ENCODE results near the gene CD52.

The CD52 gene

GRCh38 chr1:26357121-26357602, 39.4 kb downstream of the CD52 start:
- TF ChIP-seq CTCF (IDR thresholded peaks at IDR 0.05; ENCODE audit: low read depth, low read length, missing control alignments), result no peak
- in situ Hi-C loops (cut with HindIII; ENCODE audit: low pct_ligation_motif_present, low sequenced_read_pairs), result no loop called here
- no peak overlapping the region for H3K27ac ChIP-seq
- peaks cover 19% of the 10 kb centered on the region for H3K27me3 ChIP-seq (replicated peaks)
- H3K4me3 ChIP-seq (ENCODE audit: low read depth, low read length), result no peak overlapping the region
- DNase-seq, result no peak
- no peaks in the 10 kb centered on the region for H3K36me3 ChIP-seq (replicated peaks)

- DNase-seq, result no peak
- H3K4me3 ChIP-seq (ENCODE audit: low read depth, low read length), result no peak overlapping the region
- TF ChIP-seq CTCF (IDR thresholded peaks at IDR 0.05; ENCODE audit: low read depth, low read length, missing control alignments), result no peak
- peaks cover 19% of the 10 kb centered on the region for H3K27me3 ChIP-seq (replicated peaks)
- no peak overlapping the region for H3K27ac ChIP-seq
- in situ Hi-C loops (cut with HindIII; ENCODE audit: low pct_ligation_motif_present, low sequenced_read_pairs), result no loop called here
- H3K36me3 ChIP-seq (replicated peaks), result no peaks in the 10 kb centered on the region
These were observed 40.9 kb downstream of the CD52 start for GRCh38 chr1:26358411-26359384.

GRCh38 chr1:26359981-26360806, 42.4 kb downstream of the CD52 start:
- in situ Hi-C loops (cut with HindIII; ENCODE audit: low pct_ligation_motif_present, low sequenced_read_pairs), result no loop called here
- Histone ChIP-seq H3K27me3 (replicated peaks) (peaks cover 19% of the 10 kb centered on the region), H3K4me3 (ENCODE audit: low read depth, low read length) (peak overlapping the region; percentile 31), H3K27ac (no peak overlapping the region), H3K36me3 (replicated peaks) (no peaks in the 10 kb centered on the region)
- TF ChIP-seq CTCF (IDR thresholded peaks at IDR 0.05; ENCODE audit: low read depth, low read length, missing control alignments), result no peak
- no peak for DNase-seq

- Histone ChIP-seq H3K27ac (no peak overlapping the region), H3K27me3 (replicated peaks) (peaks cover 19% of the 10 kb centered on the region), H3K36me3 (replicated peaks) (no peaks in the 10 kb centered on the region), H3K4me3 (ENCODE audit: low read depth, low read length) (peak overlapping the region; percentile 31)
- no peak for TF ChIP-seq CTCF (IDR thresholded peaks at IDR 0.05; ENCODE audit: low read depth, low read length, missing control alignments)
- in situ Hi-C loops (cut with HindIII; ENCODE audit: low pct_ligation_motif_present, low sequenced_read_pairs), result no loop called here
- no peak for DNase-seq
These were observed 43.2 kb downstream of the CD52 start for GRCh38 chr1:26360807-26361604.

- no peak for DNase-seq
- in situ Hi-C loops (cut with HindIII; ENCODE audit: low pct_ligation_motif_present, low sequenced_read_pairs), result no loop called here
- peaks cover 19% of the 10 kb centered on the region for H3K27me3 ChIP-seq (replicated peaks)
- no peak overlapping the region for H3K4me3 ChIP-seq (ENCODE audit: low read depth, low read length)
- peak; percentile 3 for TF ChIP-seq CTCF (IDR thresholded peaks at IDR 0.05; ENCODE audit: low read depth, low read length, missing control alignments)
- no peak overlapping the region for H3K27ac ChIP-seq
- H3K36me3 ChIP-seq (replicated peaks), result no peaks in the 10 kb centered on the region
These were observed 43.9 kb downstream of the CD52 start for GRCh38 chr1:26361605-26362122.

Measured in brain microvascular endothelial cell (primary cell).